ENCODE results near the gene RAB8B.

DNA sequence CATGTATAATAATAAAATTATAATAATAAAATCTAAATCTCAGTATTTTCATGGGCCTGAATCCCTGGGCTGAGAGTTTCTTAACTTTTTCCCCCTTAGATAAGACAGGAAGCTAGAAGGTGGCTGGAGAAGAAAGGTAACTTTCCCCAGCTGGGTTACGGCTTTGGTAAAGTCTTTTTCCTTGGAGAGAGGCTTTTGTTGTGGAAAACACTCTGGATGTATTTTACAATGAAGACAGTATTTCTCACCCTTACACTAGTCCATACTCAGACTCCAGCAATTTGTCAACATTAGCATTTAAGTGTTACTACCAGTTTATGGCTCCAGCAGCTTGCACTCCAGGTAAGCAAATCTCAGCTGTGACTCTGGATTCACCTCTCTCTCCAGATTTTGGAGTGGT lies 122.9 kb downstream of the RAB8B start:
- TF ChIP-seq POLR2AphosphoS5 (IDR thresholded peaks at IDR 0.05) (no peak), POLR2A (IDR thresholded peaks at IDR 0.05) (no peak)
- TF ChIP-seq, protein P1, sequence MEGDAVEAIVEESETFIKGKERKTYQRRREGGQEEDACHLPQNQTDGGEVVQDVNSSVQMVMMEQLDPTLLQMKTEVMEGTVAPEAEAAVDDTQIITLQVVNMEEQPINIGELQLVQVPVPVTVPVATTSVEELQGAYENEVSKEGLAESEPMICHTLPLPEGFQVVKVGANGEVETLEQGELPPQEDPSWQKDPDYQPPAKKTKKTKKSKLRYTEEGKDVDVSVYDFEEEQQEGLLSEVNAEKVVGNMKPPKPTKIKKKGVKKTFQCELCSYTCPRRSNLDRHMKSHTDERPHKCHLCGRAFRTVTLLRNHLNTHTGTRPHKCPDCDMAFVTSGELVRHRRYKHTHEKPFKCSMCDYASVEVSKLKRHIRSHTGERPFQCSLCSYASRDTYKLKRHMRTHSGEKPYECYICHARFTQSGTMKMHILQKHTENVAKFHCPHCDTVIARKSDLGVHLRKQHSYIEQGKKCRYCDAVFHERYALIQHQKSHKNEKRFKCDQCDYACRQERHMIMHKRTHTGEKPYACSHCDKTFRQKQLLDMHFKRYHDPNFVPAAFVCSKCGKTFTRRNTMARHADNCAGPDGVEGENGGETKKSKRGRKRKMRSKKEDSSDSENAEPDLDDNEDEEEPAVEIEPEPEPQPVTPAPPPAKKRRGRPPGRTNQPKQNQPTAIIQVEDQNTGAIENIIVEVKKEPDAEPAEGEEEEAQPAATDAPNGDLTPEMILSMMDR (IDR thresholded peaks at IDR 0.05), result no peak

Data from breast epithelium (tissue), 3 donors.